ENCODE measurements around the gene PCGF1.

- TF ChIP-seq, protein P1, sequence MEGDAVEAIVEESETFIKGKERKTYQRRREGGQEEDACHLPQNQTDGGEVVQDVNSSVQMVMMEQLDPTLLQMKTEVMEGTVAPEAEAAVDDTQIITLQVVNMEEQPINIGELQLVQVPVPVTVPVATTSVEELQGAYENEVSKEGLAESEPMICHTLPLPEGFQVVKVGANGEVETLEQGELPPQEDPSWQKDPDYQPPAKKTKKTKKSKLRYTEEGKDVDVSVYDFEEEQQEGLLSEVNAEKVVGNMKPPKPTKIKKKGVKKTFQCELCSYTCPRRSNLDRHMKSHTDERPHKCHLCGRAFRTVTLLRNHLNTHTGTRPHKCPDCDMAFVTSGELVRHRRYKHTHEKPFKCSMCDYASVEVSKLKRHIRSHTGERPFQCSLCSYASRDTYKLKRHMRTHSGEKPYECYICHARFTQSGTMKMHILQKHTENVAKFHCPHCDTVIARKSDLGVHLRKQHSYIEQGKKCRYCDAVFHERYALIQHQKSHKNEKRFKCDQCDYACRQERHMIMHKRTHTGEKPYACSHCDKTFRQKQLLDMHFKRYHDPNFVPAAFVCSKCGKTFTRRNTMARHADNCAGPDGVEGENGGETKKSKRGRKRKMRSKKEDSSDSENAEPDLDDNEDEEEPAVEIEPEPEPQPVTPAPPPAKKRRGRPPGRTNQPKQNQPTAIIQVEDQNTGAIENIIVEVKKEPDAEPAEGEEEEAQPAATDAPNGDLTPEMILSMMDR (conservative IDR thresholded peaks at IDR 0.05; ENCODE audit: low read length): no peak
- no peak for TF ChIP-seq EZH2phosphoT487 (IDR thresholded peaks at IDR 0.05; ENCODE audit: borderline replicate concordance, low read depth, low read length)
Measured at GRCh38 chr2:74491648-74492544, 15.6 kb downstream of the PCGF1 start.
